HFF-Myc (cell line): ENCODE measurements around the gene CFAP43.

ENCODE experiments used
- DNase-seq: peaks from one replicate; pipeline ENCODE4 v3.0.0-alpha.2; 2011; ENCODE audit warnings: low read depth; ENCODE audit errors: extremely low read depth
- H3K4me3 ChIP-seq: replicated peaks from 2 replicates; pipeline ENCODE4 v1.5.1; 2011; ENCODE audit warnings: low read depth, mild to moderate bottlenecking, control low read depth, low read length
- CTCF ChIP-seq: IDR thresholded peaks from 2 replicates; pipeline ENCODE4 v1.5.1; 2012; ENCODE audit warnings: mild to moderate bottlenecking, low read depth, low read length, control low read depth; ENCODE audit errors: missing control alignments

Gene CFAP43

GRCh38 chr10:104113376-104113956, 118.7 kb downstream of the CFAP43 start:
- no peak for DNase-seq
- TF ChIP-seq CTCF, result no peak
- no peak overlapping the region for H3K4me3 ChIP-seq

GRCh38 chr10:104109908-104110662, 122.1 kb downstream of the CFAP43 start:
- TF ChIP-seq CTCF, result no peak
- H3K4me3 ChIP-seq, result no peak overlapping the region
- no peak for DNase-seq

GRCh38 chr10:104104926-104105325, 127.2 kb downstream of the CFAP43 start:
- no peak for TF ChIP-seq CTCF
- no peak for DNase-seq
- no peak overlapping the region for H3K4me3 ChIP-seq

- DNase-seq, result no peak
- no peak for TF ChIP-seq CTCF
- no peak overlapping the region for H3K4me3 ChIP-seq
Measured at GRCh38 chr10:104104418-104104817, 127.7 kb downstream of the CFAP43 start.

GRCh38 chr10:104103956-104104355, 128.2 kb downstream of the CFAP43 start:
- H3K4me3 ChIP-seq, result no peak overlapping the region
- TF ChIP-seq CTCF, result no peak
- DNase-seq, result no peak

GRCh38 chr10:104101902-104102301, 130.3 kb downstream of the CFAP43 start:
- TF ChIP-seq CTCF, result no peak
- DNase-seq, result no peak
- no peak overlapping the region for H3K4me3 ChIP-seq
